Vagina (tissue), 2 donors: ENCODE results near the gene MYADML2.

Experiments
- POLR2A ChIP-seq, 2 donors: fragments of 450-650 bp; IDR thresholded peaks; one replicate each; pipeline ENCODE4 v1.6.1; 2017; ENCODE audit warnings: antibody characterized with exemption in 2 of 2, mild to moderate bottlenecking in 2 of 2, moderate library complexity in 2 of 2
- TF ChIP-seq, protein P1 (sequence below), 3 experiments: fragments of 450-650 bp in 2 of 3; fragments of 200-600 bp in 1 of 3; sonication (generic) in 1 of 3; IDR thresholded peaks; one replicate each; pipeline ENCODE4 v1.5.1; 2017 to 2019; ENCODE audit warnings: antibody characterized with exemption in 3 of 3, mild to moderate bottlenecking in 2 of 3, moderate library complexity in 2 of 3

DNA sequence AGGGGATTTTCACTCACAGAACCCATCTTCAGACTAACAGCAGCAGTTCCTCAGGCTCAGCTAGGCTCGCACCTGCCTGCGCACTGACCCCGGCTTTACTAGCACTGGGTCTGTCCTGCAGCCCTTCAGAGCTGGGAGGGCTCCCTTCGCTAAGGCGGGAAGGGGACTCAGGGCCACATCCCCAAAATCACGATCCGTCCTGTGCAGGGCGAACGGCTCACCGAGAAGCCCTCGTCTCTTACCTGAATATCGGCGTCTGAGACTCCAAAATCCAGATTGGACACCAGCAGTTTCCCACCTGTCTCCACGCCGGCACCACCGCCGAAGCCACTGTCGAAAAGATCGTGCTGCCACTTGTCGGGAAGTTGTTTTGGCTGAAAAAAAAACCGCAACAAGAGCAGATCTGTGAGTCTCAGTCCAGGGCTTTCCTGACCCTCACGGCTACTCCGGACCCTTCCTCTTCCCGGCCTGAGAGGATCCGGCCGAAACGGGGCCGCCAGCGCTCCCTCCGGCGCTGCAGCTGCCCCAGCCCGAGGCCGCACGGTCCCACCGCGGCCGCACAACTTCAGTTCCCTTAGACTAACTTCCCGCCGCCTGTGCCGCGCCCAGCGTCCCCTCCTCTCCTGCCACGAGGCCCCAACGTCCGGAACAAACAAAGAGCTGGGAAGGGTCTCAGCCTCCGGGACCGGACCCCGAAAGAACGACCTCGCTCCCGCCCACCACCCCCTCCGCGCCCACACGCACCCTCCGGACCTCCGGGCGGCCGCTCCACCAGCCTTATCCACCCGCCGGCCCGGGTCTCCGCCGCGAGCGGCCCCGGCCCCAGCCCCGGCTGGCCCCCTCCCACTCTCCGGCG lies 56.4 kb downstream of the MYADML2 start:
- TF ChIP-seq, protein P1, sequence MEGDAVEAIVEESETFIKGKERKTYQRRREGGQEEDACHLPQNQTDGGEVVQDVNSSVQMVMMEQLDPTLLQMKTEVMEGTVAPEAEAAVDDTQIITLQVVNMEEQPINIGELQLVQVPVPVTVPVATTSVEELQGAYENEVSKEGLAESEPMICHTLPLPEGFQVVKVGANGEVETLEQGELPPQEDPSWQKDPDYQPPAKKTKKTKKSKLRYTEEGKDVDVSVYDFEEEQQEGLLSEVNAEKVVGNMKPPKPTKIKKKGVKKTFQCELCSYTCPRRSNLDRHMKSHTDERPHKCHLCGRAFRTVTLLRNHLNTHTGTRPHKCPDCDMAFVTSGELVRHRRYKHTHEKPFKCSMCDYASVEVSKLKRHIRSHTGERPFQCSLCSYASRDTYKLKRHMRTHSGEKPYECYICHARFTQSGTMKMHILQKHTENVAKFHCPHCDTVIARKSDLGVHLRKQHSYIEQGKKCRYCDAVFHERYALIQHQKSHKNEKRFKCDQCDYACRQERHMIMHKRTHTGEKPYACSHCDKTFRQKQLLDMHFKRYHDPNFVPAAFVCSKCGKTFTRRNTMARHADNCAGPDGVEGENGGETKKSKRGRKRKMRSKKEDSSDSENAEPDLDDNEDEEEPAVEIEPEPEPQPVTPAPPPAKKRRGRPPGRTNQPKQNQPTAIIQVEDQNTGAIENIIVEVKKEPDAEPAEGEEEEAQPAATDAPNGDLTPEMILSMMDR (IDR thresholded peaks at IDR 0.05) = no peak
- no peak for TF ChIP-seq POLR2A (IDR thresholded peaks at IDR 0.05)
